Hepatocyte (in vitro differentiated cells): ENCODE results near the gene MGAT5B. TPM values are rescaled to one million over a fixed set of nuclear protein-coding genes. Genes with fewer than 3 reads are reported as not detected.

ENCODE experiments used
- DNase-seq: peaks from one replicate; pipeline ENCODE4 v3.0.0-alpha.2; 2016; ENCODE audit warnings: low spot score
- H2AFZ ChIP-seq: fragments of 200-600 bp; sonication (generic); 2 replicates; pipeline ENCODE4 v1.6.0; 2016; ENCODE audit warnings: antibody characterized with exemption, mild to moderate bottlenecking
- H3K27ac ChIP-seq: fragments of 200-600 bp; sonication (generic); 2 replicates; pipeline ENCODE4 v1.5.1; 2016; ENCODE audit warnings: mild to moderate bottlenecking
- H3K27me3 ChIP-seq: fragments of 200-600 bp; sonication (generic); 2 replicates; pipeline ENCODE4 v1.6.1; 2016
- H3K36me3 ChIP-seq: fragments of 200-600 bp; sonication (generic); replicated peaks from 2 replicates; pipeline ENCODE4 v1.5.1; 2016; ENCODE audit warnings: low read depth; ENCODE audit not compliant: insufficient read depth
- H3K4me1 ChIP-seq: fragments of 200-600 bp; sonication (generic); 2 replicates; pipeline ENCODE4 v1.5.1; 2016; ENCODE audit warnings: mild to moderate bottlenecking, moderate library complexity; ENCODE audit not compliant: insufficient read depth
- H3K4me2 ChIP-seq: fragments of 200-600 bp; sonication (generic); 2 replicates; pipeline ENCODE4 v1.6.0; 2016
- H3K4me3 ChIP-seq: fragments of 200-600 bp; sonication (generic); 2 replicates; pipeline ENCODE4 v1.5.1; 2016; ENCODE audit warnings: mild to moderate bottlenecking
- H3K79me2 ChIP-seq: fragments of 200-600 bp; sonication (generic); 2 replicates; pipeline ENCODE4 v1.6.0; 2017; ENCODE audit warnings: mild to moderate bottlenecking
- H3K9me2 ChIP-seq: fragments of 200-600 bp; sonication (generic); replicated peaks from 2 replicates; pipeline ENCODE4 v1.6.0; 2017; ENCODE audit warnings: mild to moderate bottlenecking; ENCODE audit not compliant: insufficient read depth
- H3K9me3 ChIP-seq: fragments of 200-600 bp; sonication (generic); 2 replicates; pipeline ENCODE4 v1.5.1; 2016; ENCODE audit warnings: low read depth, mild to moderate bottlenecking
- H4K20me1 ChIP-seq: fragments of 200-600 bp; sonication (generic); 2 replicates; pipeline ENCODE4 v1.6.0; 2016; ENCODE audit warnings: mild to moderate bottlenecking; ENCODE audit not compliant: insufficient read depth, poor library complexity, severe bottlenecking
- EZH2 ChIP-seq: fragments of 200-600 bp; sonication (generic); IDR thresholded peaks from 2 replicates; pipeline ENCODE4 v1.6.1; 2016; ENCODE audit warnings: antibody characterized with exemption, mild to moderate bottlenecking, borderline replicate concordance
- EZH2phosphoT487 ChIP-seq: fragments of 200-600 bp; sonication (generic); IDR thresholded peaks from one replicate; pipeline ENCODE4 v1.6.1; 2018; ENCODE audit warnings: antibody characterized with exemption, mild to moderate bottlenecking, low read depth, moderate library complexity; ENCODE audit not compliant: unreplicated experiment, severe bottlenecking
- WGBS: methylation state at CpG from one replicate; pipeline ENCODE4 v1.1.6; 2016; ENCODE audit warnings: low lambda C conversion rate; ENCODE audit errors: missing lambda C conversion rate; 5-methylcytosine and 5-hydroxymethylcytosine counted together
- polyA plus RNA-seq: library from polyadenylated mRNA; unstranded; fragments of >200 nt; fragmentation: Nextera tagmentation; extraction: Ambion mirVana; gene quantifications from 2 replicates; pipeline ENCODE4 v1.2.1, GENCODE V29; 2016
- total RNA-seq: library from RNA; depleted of rRNA; stranded (reverse); fragments of >200 nt; gene quantifications from 2 replicates; pipeline ENCODE4 v1.2.3, GENCODE V29; 2014
- TF ChIP-seq, protein P1 (sequence below): fragments of 200-600 bp; sonication (generic); IDR thresholded peaks from 2 replicates; pipeline ENCODE4 v1.5.1; 2016; ENCODE audit warnings: antibody characterized with exemption, mild to moderate bottlenecking; ENCODE audit not compliant: poor library complexity

The MGAT5B gene
- total and polyA plus RNA-seq, 2 experiments from 2014 or later, result 0.89 to 1.1 TPM

DNA sequence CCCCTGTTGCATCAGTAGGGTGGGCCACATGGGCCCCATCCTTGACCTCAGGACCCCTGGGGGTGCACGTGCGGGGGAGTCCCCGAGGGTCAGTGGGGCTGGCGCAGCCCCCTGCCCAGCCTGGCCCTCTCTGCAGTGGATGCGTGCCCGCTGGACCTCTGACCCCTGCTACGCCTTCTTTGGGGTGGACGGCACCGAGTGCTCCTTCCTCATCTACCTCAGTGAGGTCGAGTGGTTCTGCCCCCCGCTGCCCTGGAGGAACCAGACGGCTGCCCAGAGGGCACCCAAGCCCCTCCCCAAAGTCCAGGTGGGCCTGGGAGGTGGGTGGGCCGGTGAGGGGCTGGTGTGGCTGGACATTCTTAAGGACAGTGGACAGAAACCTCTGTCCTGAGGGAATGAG lies 35.9 kb downstream of the MGAT5B start:
- Histone ChIP-seq H3K4me1 (no peaks in the 10 kb centered on the region), H3K9me3 (no peaks in the 10 kb centered on the region), H3K4me3 (no peak overlapping the region), H3K36me3 (no peaks in the 10 kb centered on the region), H3K27ac (no peak overlapping the region), H4K20me1 (no peaks in the 10 kb centered on the region), H3K27me3 (no peaks in the 10 kb centered on the region), H3K79me2 (no peaks in the 10 kb centered on the region), H2AFZ (no peak overlapping the region), H3K4me2 (no peak overlapping the region), H3K9me2 (no peaks in the 10 kb centered on the region)
- TF ChIP-seq, protein P1, sequence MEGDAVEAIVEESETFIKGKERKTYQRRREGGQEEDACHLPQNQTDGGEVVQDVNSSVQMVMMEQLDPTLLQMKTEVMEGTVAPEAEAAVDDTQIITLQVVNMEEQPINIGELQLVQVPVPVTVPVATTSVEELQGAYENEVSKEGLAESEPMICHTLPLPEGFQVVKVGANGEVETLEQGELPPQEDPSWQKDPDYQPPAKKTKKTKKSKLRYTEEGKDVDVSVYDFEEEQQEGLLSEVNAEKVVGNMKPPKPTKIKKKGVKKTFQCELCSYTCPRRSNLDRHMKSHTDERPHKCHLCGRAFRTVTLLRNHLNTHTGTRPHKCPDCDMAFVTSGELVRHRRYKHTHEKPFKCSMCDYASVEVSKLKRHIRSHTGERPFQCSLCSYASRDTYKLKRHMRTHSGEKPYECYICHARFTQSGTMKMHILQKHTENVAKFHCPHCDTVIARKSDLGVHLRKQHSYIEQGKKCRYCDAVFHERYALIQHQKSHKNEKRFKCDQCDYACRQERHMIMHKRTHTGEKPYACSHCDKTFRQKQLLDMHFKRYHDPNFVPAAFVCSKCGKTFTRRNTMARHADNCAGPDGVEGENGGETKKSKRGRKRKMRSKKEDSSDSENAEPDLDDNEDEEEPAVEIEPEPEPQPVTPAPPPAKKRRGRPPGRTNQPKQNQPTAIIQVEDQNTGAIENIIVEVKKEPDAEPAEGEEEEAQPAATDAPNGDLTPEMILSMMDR, result no peak
- no peak for TF ChIP-seq EZH2phosphoT487
- TF ChIP-seq EZH2, result no peak
- WGBS, result 94% methylated on average over 12 of the region's 13 CpGs
- no peak for DNase-seq

DNA sequence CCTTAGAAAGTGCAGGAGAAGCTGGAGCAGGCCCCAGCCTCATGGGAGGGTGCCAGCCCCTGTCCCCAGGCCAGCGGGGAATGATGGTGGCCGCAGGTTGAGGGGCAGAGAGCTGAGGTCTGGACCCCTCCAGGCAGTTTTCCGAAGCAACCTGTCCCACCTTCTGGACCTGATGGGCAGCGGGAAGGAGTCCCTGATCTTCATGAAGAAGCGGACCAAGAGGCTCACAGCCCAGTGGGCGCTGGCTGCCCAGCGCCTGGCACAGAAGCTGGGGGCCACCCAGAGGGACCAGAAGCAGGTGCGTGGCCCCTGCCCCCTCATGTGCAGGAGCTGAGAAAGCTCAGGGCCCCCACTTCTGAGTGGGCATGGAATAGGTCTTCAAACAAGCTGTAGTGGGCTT lies 36.8 kb downstream of the MGAT5B start:
- 91% methylated on average over 6 of the region's 8 CpGs for WGBS

DNA sequence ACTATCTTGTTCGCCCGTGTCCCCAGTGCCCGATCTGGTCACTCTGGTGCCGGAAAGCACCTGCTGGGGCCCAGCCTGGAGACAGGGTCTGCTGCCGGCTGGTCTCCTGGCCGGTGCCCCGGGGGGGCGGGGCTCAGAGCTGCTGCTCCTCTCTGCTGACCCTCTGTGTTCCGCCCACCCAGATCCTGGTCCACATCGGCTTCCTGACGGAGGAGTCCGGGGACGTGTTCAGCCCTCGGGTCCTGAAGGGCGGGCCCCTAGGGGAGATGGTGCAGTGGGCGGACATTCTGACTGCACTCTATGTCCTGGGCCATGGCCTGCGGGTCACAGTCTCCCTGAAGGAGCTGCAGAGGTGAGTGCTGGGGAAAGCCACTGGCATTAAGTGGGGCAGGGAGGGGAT lies 37.6 kb downstream of the MGAT5B start:
- no peaks in the 10 kb centered on the region for H3K9me3 ChIP-seq
- WGBS, result 87% methylated on average over 17 of the region's 17 CpGs
- no peaks in the 10 kb centered on the region for H3K36me3 ChIP-seq
- no peak for DNase-seq
- no peaks in the 10 kb centered on the region for H3K79me2 ChIP-seq
- H3K4me2 ChIP-seq, result no peak overlapping the region
- TF ChIP-seq EZH2 (no peak), EZH2phosphoT487 (no peak)
- TF ChIP-seq, protein P1, result no peak
- no peak overlapping the region for H3K27ac ChIP-seq
- no peaks in the 10 kb centered on the region for H3K9me2 ChIP-seq
- no peak overlapping the region for H3K4me3 ChIP-seq
- H3K4me1 ChIP-seq, result no peaks in the 10 kb centered on the region
- no peaks in the 10 kb centered on the region for H4K20me1 ChIP-seq
- H2AFZ ChIP-seq, result no peak overlapping the region
- no peaks in the 10 kb centered on the region for H3K27me3 ChIP-seq

More for the DNA sequence above, 36.8 kb downstream of the MGAT5B start:
- H3K27me3 ChIP-seq, result no peaks in the 10 kb centered on the region
- H3K79me2 ChIP-seq, result no peaks in the 10 kb centered on the region
- no peak for TF ChIP-seq EZH2
- TF ChIP-seq EZH2phosphoT487, result no peak
- TF ChIP-seq, protein P1, result no peak
- no peaks in the 10 kb centered on the region for H3K36me3 ChIP-seq
- no peaks in the 10 kb centered on the region for H3K4me1 ChIP-seq
- H3K9me2 ChIP-seq, result no peaks in the 10 kb centered on the region
- H3K9me3 ChIP-seq, result no peaks in the 10 kb centered on the region
- no peaks in the 10 kb centered on the region for H4K20me1 ChIP-seq
- H3K4me2 ChIP-seq, result no peak overlapping the region
- no peak overlapping the region for H2AFZ ChIP-seq
- DNase-seq, result no peak
- H3K4me3 ChIP-seq, result no peak overlapping the region
- H3K27ac ChIP-seq, result no peak overlapping the region

DNA sequence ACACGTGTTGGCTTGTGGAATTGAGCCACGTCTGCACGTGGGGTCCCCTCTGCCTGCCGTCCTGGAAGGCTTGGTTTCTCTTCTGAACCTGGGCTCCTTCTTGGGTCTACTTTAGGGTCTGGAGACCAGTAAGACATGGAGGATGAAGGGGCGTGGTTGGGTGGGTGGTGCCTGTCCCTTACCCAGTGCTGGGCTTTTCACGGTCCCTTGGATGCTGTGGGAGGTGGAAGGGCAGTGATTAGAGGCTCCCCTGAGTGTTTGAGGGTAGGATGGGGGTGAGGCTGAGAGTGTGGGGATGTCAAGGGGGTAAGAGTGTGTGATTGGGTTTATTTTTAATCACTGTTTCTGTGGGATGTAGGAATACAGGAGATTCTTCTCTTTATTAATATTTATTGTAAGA lies 38.3 kb downstream of the MGAT5B start:
- H3K9me2 ChIP-seq, result no peaks in the 10 kb centered on the region
- H3K4me1 ChIP-seq, result no peaks in the 10 kb centered on the region
- H3K27ac ChIP-seq, result no peak overlapping the region
- 72% methylated on average over 6 of the region's 6 CpGs for WGBS
- H3K4me2 ChIP-seq, result no peak overlapping the region
- no peak overlapping the region for H3K4me3 ChIP-seq
- no peaks in the 10 kb centered on the region for H3K27me3 ChIP-seq
- DNase-seq, result no peak
- no peak overlapping the region for H2AFZ ChIP-seq
- H3K79me2 ChIP-seq, result no peaks in the 10 kb centered on the region
- TF ChIP-seq EZH2 (no peak), EZH2phosphoT487 (no peak)
- TF ChIP-seq, protein P1, result no peak
- H4K20me1 ChIP-seq, result no peaks in the 10 kb centered on the region
- H3K9me3 ChIP-seq, result no peaks in the 10 kb centered on the region
- no peaks in the 10 kb centered on the region for H3K36me3 ChIP-seq
